ENCODE results near the gene RNU2-63P. TPM values are rescaled to one million over a fixed set of nuclear protein-coding genes. Genes with fewer than 3 reads are reported as not detected.
A peak's percentile ranks its signal among the peaks of the same experiment; 100 is the strongest.
"Not testable (repeated sequence)": the region's sequence is repeated elsewhere in the genome, so short reads cannot be mapped to it uniquely, and the experiment has no call there.

The RNU2-63P gene
- total and polyA plus RNA-seq, 4 donors: 3.9 TPM; not detected in 3

DNA sequence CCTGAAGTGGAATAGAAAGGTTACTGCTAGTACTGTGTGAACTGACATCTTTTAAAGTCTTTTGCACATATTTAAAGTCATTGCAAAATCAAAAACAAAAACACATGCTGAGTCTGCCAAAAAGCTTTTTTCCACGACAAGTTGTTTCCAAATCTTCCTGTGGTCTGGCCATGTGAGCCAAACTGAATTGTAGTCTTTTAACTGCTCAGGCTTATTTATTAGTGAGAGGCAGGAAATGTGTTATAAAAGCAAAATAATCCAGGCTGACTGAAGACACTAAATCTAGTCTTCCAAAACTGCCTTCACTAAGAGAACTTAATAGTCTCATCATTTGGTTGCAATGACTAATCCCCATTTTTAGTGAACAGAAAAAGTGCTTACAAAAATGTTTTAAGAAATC lies 36.9 kb upstream of the RNU2-63P start:
- Histone ChIP-seq H3K27ac (ENCODE audit: low read depth in 1 of 2, low read length in 1 of 2) (peak overlapping the region in 1 of 2 donors; percentile 33), H3K4me3 (no peak overlapping the region), H3K36me3 (ENCODE audit: control insufficient read depth in 4 of 4, insufficient read depth in 4 of 4, low read length in 4 of 4) (peaks cover 0 to 3% (median 2%) of the 10 kb centered on the region in 4 donors), H3K9me3 (ENCODE audit: control insufficient read depth in 4 of 4, insufficient read depth in 3 of 4, low read length in 3 of 4) (no peaks in the 10 kb centered on the region), H3K27me3 (ENCODE audit: control insufficient read depth in 3 of 3, insufficient read depth in 3 of 3, low read length in 2 of 3) (no peaks in the 10 kb centered on the region), H3K9ac (ENCODE audit: insufficient read depth in 1 of 2, low read length in 2 of 2) (no peak overlapping the region), H3K4me1 (ENCODE audit: control insufficient read depth in 5 of 5, insufficient read depth in 5 of 5, low read length in 5 of 5) (peaks cover 7 to 47% (median 13%) of the 10 kb centered on the region in 5 donors)
- TF ChIP-seq, protein P1, sequence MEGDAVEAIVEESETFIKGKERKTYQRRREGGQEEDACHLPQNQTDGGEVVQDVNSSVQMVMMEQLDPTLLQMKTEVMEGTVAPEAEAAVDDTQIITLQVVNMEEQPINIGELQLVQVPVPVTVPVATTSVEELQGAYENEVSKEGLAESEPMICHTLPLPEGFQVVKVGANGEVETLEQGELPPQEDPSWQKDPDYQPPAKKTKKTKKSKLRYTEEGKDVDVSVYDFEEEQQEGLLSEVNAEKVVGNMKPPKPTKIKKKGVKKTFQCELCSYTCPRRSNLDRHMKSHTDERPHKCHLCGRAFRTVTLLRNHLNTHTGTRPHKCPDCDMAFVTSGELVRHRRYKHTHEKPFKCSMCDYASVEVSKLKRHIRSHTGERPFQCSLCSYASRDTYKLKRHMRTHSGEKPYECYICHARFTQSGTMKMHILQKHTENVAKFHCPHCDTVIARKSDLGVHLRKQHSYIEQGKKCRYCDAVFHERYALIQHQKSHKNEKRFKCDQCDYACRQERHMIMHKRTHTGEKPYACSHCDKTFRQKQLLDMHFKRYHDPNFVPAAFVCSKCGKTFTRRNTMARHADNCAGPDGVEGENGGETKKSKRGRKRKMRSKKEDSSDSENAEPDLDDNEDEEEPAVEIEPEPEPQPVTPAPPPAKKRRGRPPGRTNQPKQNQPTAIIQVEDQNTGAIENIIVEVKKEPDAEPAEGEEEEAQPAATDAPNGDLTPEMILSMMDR (IDR thresholded peaks at IDR 0.05; ENCODE audit: control extremely low read depth, extremely low read depth): no peak
- 0% methylated on average over 1 of the region's 1 CpG for WGBS, 2 donors
- no peak for ATAC-seq (ENCODE audit: insufficient read depth, low FRiP score)
- peak in 2 of 3 donors; percentile 86 to 95 for DNase-seq

DNA sequence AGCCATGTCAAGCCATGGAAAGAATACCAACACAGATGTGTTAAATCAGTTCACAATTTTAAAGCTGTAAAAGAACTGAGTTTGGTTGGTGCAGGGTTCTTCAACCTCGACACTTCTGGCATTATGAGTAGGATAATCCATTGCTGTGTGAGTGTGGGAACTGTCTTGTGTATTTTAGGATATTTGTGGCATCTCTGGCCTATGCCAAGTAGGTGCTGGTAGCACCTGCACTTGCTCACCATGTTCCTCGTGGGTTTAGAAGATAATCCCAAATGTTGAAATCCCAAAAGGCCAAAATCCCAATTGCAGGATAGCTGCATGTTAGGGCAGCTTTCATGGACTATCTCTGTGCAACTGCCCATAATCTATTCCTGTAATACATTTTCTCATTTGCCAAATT lies 35.4 kb upstream of the RNU2-63P start:
- Histone ChIP-seq H3K4me3 (no peak overlapping the region), H3K36me3 (ENCODE audit: control insufficient read depth in 4 of 4, insufficient read depth in 4 of 4, low read length in 4 of 4) (peaks cover 0 to 6% (median 2%) of the 10 kb centered on the region in 4 donors), H3K27ac (ENCODE audit: low read depth in 1 of 2, low read length in 1 of 2) (no peak overlapping the region), H3K27me3 (ENCODE audit: control insufficient read depth in 3 of 3, insufficient read depth in 3 of 3, low read length in 2 of 3) (no peaks in the 10 kb centered on the region), H3K4me1 (ENCODE audit: control insufficient read depth in 5 of 5, insufficient read depth in 5 of 5, low read length in 5 of 5) (peaks cover 7 to 47% (median 13%) of the 10 kb centered on the region in 5 donors), H3K9me3 (ENCODE audit: control insufficient read depth in 4 of 4, insufficient read depth in 3 of 4, low read length in 3 of 4) (no peaks in the 10 kb centered on the region), H3K9ac (ENCODE audit: insufficient read depth in 1 of 2, low read length in 2 of 2) (no peak overlapping the region)
- DNase-seq (no peak), ATAC-seq (ENCODE audit: insufficient read depth, low FRiP score) (no peak)
- 84 to 96% methylated on average over 2 of the region's 2 CpGs for WGBS, 2 donors
- TF ChIP-seq, protein P1 (IDR thresholded peaks at IDR 0.05; ENCODE audit: control extremely low read depth, extremely low read depth): no peak

DNA sequence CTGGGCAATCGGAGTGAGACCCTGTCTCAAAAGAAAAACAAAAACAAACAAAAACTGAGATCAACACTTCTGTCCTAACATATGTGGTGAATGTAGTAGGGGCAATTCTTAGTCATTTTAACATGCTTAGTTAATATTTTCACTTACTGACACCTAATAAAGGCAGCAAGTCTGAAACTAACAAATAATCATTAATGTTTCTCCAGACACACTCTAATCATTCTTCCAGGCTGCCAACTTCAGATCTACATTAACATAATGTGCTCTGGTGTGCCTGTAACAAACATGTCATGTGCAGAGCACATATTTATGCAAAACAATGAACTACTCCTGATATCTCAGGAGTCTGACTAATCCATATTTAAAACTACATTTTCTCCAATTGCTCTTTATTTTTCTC lies 33.3 kb upstream of the RNU2-63P start:
- Histone ChIP-seq H3K36me3 (ENCODE audit: control insufficient read depth in 4 of 4, insufficient read depth in 4 of 4, low read length in 4 of 4) (peaks cover 0 to 6% (median 2%) of the 10 kb centered on the region in 4 donors), H3K9me3 (ENCODE audit: control insufficient read depth in 4 of 4, insufficient read depth in 3 of 4, low read length in 3 of 4) (no peaks in the 10 kb centered on the region), H3K27ac (ENCODE audit: low read depth in 1 of 2, low read length in 1 of 2) (no peak overlapping the region), H3K4me1 (ENCODE audit: control insufficient read depth in 5 of 5, insufficient read depth in 5 of 5, low read length in 5 of 5) (peaks cover 2 to 39% (median 12%) of the 10 kb centered on the region in 5 donors), H3K4me3 (no peak overlapping the region), H3K9ac (ENCODE audit: insufficient read depth in 1 of 2, low read length in 2 of 2) (no peak overlapping the region), H3K27me3 (ENCODE audit: control insufficient read depth in 3 of 3, insufficient read depth in 3 of 3, low read length in 2 of 3) (no peaks in the 10 kb centered on the region)
- TF ChIP-seq, protein P1 (IDR thresholded peaks at IDR 0.05; ENCODE audit: control extremely low read depth, extremely low read depth): no peak
- 70 to 87% methylated on average over 1 of the region's 1 CpG for WGBS, 2 donors
- DNase-seq (peak in 2 of 3 donors; percentile 18 to 31), ATAC-seq (ENCODE audit: insufficient read depth, low FRiP score) (no peak)

DNA sequence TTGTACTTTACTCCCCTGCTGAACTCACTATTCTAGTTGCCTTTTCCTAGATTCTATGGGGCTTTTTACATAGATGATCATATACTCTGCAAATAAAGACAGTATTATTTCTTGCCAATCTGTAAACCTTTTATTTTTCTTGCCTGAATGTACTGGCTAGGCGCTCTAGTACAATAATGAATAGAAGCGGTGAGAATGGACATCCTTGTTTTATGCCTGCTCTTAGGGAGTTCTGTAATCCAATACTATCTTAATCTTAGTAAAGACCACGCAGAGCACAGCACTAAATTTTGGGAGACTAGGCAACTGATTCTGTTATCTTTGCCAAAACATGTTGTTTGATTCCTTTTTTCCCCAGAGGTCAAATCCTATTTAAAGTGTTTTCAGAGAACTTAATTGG lies 32.2 kb upstream of the RNU2-63P start:
- Histone ChIP-seq H3K4me1 (ENCODE audit: control insufficient read depth in 5 of 5, insufficient read depth in 5 of 5, low read length in 5 of 5) (peaks cover 0 to 28% (median 3%) of the 10 kb centered on the region in 5 donors), H3K27me3 (ENCODE audit: control insufficient read depth in 3 of 3, insufficient read depth in 3 of 3, low read length in 2 of 3) (no peaks in the 10 kb centered on the region), H3K27ac (ENCODE audit: low read depth in 1 of 2, low read length in 1 of 2) (no peak overlapping the region), H3K9me3 (ENCODE audit: control insufficient read depth in 4 of 4, insufficient read depth in 3 of 4, low read length in 3 of 4) (no peaks in the 10 kb centered on the region), H3K4me3 (no peak overlapping the region), H3K9ac (ENCODE audit: insufficient read depth in 1 of 2, low read length in 2 of 2) (no peak overlapping the region), H3K36me3 (ENCODE audit: control insufficient read depth in 4 of 4, insufficient read depth in 4 of 4, low read length in 4 of 4) (peaks cover 0 to 8% (median 3%) of the 10 kb centered on the region in 4 donors)
- TF ChIP-seq, protein P1 (IDR thresholded peaks at IDR 0.05; ENCODE audit: control extremely low read depth, extremely low read depth): no peak
- ATAC-seq (ENCODE audit: insufficient read depth, low FRiP score) (no peak), DNase-seq (no peak)
- 95% methylated on average over 3 of the region's 3 CpGs for WGBS, 2 donors

DNA sequence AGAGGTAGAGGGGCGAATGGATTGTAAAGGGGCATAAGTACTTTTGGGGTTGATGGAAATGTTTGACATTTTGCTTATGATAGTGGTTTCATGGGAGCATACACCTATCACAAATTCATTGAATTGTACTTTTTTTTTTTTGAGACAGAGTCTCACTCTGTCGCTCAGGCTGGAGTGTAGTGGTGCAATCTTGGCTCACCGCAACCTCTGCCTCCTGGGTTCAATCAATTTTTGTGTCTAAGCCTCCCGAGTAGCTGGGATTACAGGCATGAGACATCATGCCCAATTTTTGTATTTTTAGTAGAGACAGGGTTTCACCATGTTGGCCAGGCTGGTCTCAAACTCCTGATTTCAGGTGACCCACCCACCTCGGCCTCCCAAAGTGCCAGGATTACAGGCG lies 29.2 kb upstream of the RNU2-63P start:
- not testable (repeated sequence) for H3K9me3 ChIP-seq (ENCODE audit: control insufficient read depth in 4 of 4, insufficient read depth in 3 of 4, low read length in 3 of 4); H3K27ac ChIP-seq (ENCODE audit: low read depth in 1 of 2, low read length in 1 of 2); H3K27me3 ChIP-seq (ENCODE audit: control insufficient read depth in 3 of 3, insufficient read depth in 3 of 3, low read length in 2 of 3); H3K9ac ChIP-seq (ENCODE audit: insufficient read depth in 1 of 2, low read length in 2 of 2); DNase-seq; H3K36me3 ChIP-seq (ENCODE audit: control insufficient read depth in 4 of 4, insufficient read depth in 4 of 4, low read length in 4 of 4); ATAC-seq (ENCODE audit: insufficient read depth, low FRiP score); H3K4me3 ChIP-seq
- H3K4me1 ChIP-seq (ENCODE audit: control insufficient read depth in 5 of 5, insufficient read depth in 5 of 5, low read length in 5 of 5): peaks cover 0 to 10% (median 4%) of the 10 kb centered on the region in 5 donors
- WGBS, 2 donors: 95% methylated on average over 6 of the region's 6 CpGs
